MM.1S (cell line): ENCODE data around the gene RIPOR3.

Source experiments
- CTCF ChIP-seq: fragments of 300-600 bp; sonication (generic); IDR thresholded peaks from 2 replicates; pipeline ENCODE4 v1.5.1; 2016; ENCODE audit warnings: antibody characterized with exemption, low read length, mixed read lengths
- EZH2 ChIP-seq: fragments of 300-600 bp; sonication (generic); optimal IDR thresholded peaks from 2 replicates; pipeline ENCODE3; 2017; ENCODE audit warnings: low read depth, mild to moderate bottlenecking, antibody characterized with exemption, low read length, mixed read lengths
- EZH2phosphoT487 ChIP-seq: fragments of 300-600 bp; sonication (generic); IDR thresholded peaks from 2 replicates; pipeline ENCODE4 v1.6.1; 2018; ENCODE audit warnings: antibody characterized with exemption, low read length

- TF ChIP-seq CTCF = no peak
- TF ChIP-seq EZH2 = no peak
- TF ChIP-seq EZH2phosphoT487 = no peak
These were observed 131.3 kb downstream of the RIPOR3 start for GRCh38 chr20:50559856-50560638.
